HepG2 (cell line): ENCODE results near the gene SLC25A43. TPM values are rescaled to one million over a fixed set of nuclear protein-coding genes. Genes with fewer than 3 reads are reported as not detected.

Experiments
- ATAC-seq: fragments of 200-7000 bp; cut with Tn5 transposase; 3 replicates; pipeline ENCODE4 v1.9.1; 2020; ENCODE audit warnings: mild to moderate bottlenecking, moderate library complexity
- BruUV-seq: library from RNA; stranded (reverse); fragments of 400-500 nt; replicated peaks from 2 replicates; lab custom pipeline; 2021; lab: Mats Ljungman, UMichigan
- CTCF ChIA-PET: fragments of 300-600 bp; formaldehyde crosslinking; extraction: SDS; loops from one replicate; lab custom pipeline; 2021; ENCODE audit warnings: low total read pairs, inconsistent platforms, low intra/inter-chr PET ratio; lab: Yijun Ruan, JAX
- POLR2A ChIA-PET: fragments of 350-600 bp; sonication (Branson Sonifier 250); formaldehyde crosslinking; loops from one replicate; lab custom pipeline; 2020; ENCODE audit warnings: antibody characterized with exemption, inconsistent platforms; lab: Yijun Ruan, JAX
- DNase-seq: peaks from one replicate; pipeline ENCODE4 v3.0.0-alpha.2; 2015; ENCODE audit warnings: low spot score
- FAIRE-seq: peaks from 3 replicates; lab custom pipeline; 2011; peaks lifted over from hg19 to GRCh38; lab: Jason Lieb, UNC
- H2AFZ ChIP-seq: one replicate; pipeline ENCODE4 v1.6.1; 2011; ENCODE audit warnings: low read length, inconsistent platforms
- H3K27ac ChIP-seq: fragments of 300-600 bp; 3 replicates; pipeline ENCODE4 v1.8.0; 2011; ENCODE audit warnings: mixed run types, mild to moderate bottlenecking, mixed read lengths, low read length, inconsistent platforms; ENCODE audit not compliant: insufficient read depth; ENCODE audit errors: extremely low read length
- H3K27me3 ChIP-seq, 2 experiments: fragments of 200-600 bp in 1 of 2; 2 replicates in 1 of 2; 3 replicates in 1 of 2; pipeline versions ENCODE4 v1.6.0 to v1.8.0; 2011; ENCODE audit warnings: low read length in 2 of 2, mild to moderate bottlenecking in 2 of 2, moderate library complexity in 2 of 2, inconsistent platforms in 1 of 2; ENCODE audit not compliant: insufficient read depth in 2 of 2, control insufficient read depth in 1 of 2
- H3K36me3 ChIP-seq, 2 experiments: fragments of 200-600 bp in 1 of 2; replicated peaks in 1 of 2; 2 replicates in 1 of 2; 3 replicates in 1 of 2; pipeline versions ENCODE4 v1.5.1 to v1.8.0; 2011; ENCODE audit warnings: low read length in 2 of 2, inconsistent platforms in 1 of 2; ENCODE audit not compliant: insufficient read depth in 2 of 2, control insufficient read depth in 1 of 2
- H3K4me1 ChIP-seq: 2 replicates; pipeline ENCODE4 v1.5.1; 2012; ENCODE audit warnings: low read length, inconsistent platforms; ENCODE audit not compliant: insufficient read depth
- H3K4me2 ChIP-seq: 2 replicates; pipeline ENCODE4 v1.6.0; 2011; ENCODE audit warnings: low read depth, low read length, inconsistent platforms
- H3K4me3 ChIP-seq, 3 experiments: fragments of 200-600 bp in 1 of 3; sonication (generic), shearing (Covaris generic) in 1 of 3; replicated peaks in 1 of 3; 2 replicates each; pipeline ENCODE4 v1.5.1; 2011 to 2016; ENCODE audit warnings: low read length in 3 of 3, inconsistent platforms in 2 of 3, low read depth in 2 of 3, mild to moderate bottlenecking in 2 of 3, control low read depth in 1 of 3, mixed read lengths in 1 of 3; ENCODE audit not compliant: insufficient read depth in 1 of 3
- H3K79me2 ChIP-seq: one replicate; pipeline ENCODE4 v1.6.1; 2011; ENCODE audit warnings: low read length, inconsistent platforms; ENCODE audit not compliant: insufficient read depth
- H3K9ac ChIP-seq: 2 replicates; pipeline ENCODE4 v1.6.0; 2011; ENCODE audit warnings: mild to moderate bottlenecking, low read depth, low read length, inconsistent platforms; ENCODE audit not compliant: insufficient read depth
- H3K9me3 ChIP-seq: 2 replicates; pipeline ENCODE4 v1.5.1; 2012; ENCODE audit warnings: mild to moderate bottlenecking, low read length
- H4K20me1 ChIP-seq: 2 replicates; pipeline ENCODE4 v1.6.0; 2011; ENCODE audit warnings: inconsistent platforms, mild to moderate bottlenecking, low read length, moderate library complexity; ENCODE audit not compliant: insufficient read depth
- ELF4 ChIP-seq: sonication (generic); formaldehyde crosslinking; IDR thresholded peaks from 2 replicates; pipeline ENCODE4 v1.5.0; 2020; ENCODE audit warnings: missing genetic modification reagents, mild to moderate bottlenecking, moderate library complexity, borderline replicate concordance
- MATR3 ChIP-seq: sonication (generic); formaldehyde crosslinking; IDR thresholded peaks from 2 replicates; pipeline ENCODE4 v1.4.0; 2020; ENCODE audit warnings: missing genetic modification reagents
- MLXIP ChIP-seq: sonication (generic); formaldehyde crosslinking; IDR thresholded peaks from 2 replicates; pipeline ENCODE4 v1.9.0; 2021; ENCODE audit warnings: missing genetic modification reagents, borderline replicate concordance
- PLSCR1 ChIP-seq: sonication (generic); formaldehyde crosslinking; IDR thresholded peaks from 2 replicates; pipeline ENCODE4 v1.5.0; 2020; ENCODE audit warnings: missing genetic modification reagents, mild to moderate bottlenecking, borderline replicate concordance
- RAD21 ChIP-seq: fragments of 450-650 bp; formaldehyde crosslinking; IDR thresholded peaks from 2 replicates; pipeline ENCODE4 v1.5.0; 2020; ENCODE audit warnings: mild to moderate bottlenecking
- SMAD9 ChIP-seq: sonication (generic); formaldehyde crosslinking; IDR thresholded peaks from 2 replicates; pipeline ENCODE4 v1.5.1; 2020; ENCODE audit warnings: mild to moderate bottlenecking, missing genetic modification reagents
- ZFP36 ChIP-seq: fragments of 150-350 bp; IDR thresholded peaks from 2 replicates; pipeline ENCODE4 v1.6.1; 2018; ENCODE audit warnings: borderline replicate concordance, low read length, low read depth; ENCODE audit not compliant: partially characterized antibody
- ZMAT5 ChIP-seq: sonication (generic); formaldehyde crosslinking; IDR thresholded peaks from 2 replicates; pipeline ENCODE4 v1.5.0; 2020; ENCODE audit warnings: mild to moderate bottlenecking, low read depth, missing genetic modification reagents, borderline replicate concordance
- ZNF138 ChIP-seq: sonication (generic); formaldehyde crosslinking; IDR thresholded peaks from 2 replicates; pipeline ENCODE4 v1.5.0; 2020; ENCODE audit warnings: mild to moderate bottlenecking, low read depth, missing genetic modification reagents
- ZNF350 ChIP-seq: sonication (generic); formaldehyde crosslinking; IDR thresholded peaks from 2 replicates; pipeline ENCODE4 v1.4.0; 2020; ENCODE audit warnings: mild to moderate bottlenecking, low read depth, missing genetic modification reagents, borderline replicate concordance
- ZNF546 ChIP-seq: sonication (generic); formaldehyde crosslinking; conservative IDR thresholded peaks from 2 replicates; pipeline ENCODE4 v1.8.1; 2023; ENCODE audit warnings: mild to moderate bottlenecking, missing genetic modification reagents
- ZNF629 ChIP-seq: sonication (generic); formaldehyde crosslinking; conservative IDR thresholded peaks from 2 replicates; pipeline ENCODE4 v1.5.0; 2020; ENCODE audit warnings: missing genetic modification reagents
- ZNF792 ChIP-seq: IDR thresholded peaks from 2 replicates; pipeline ENCODE4 v1.6.1; 2016
- ZNF878 ChIP-seq: sonication (generic); formaldehyde crosslinking; IDR thresholded peaks from 2 replicates; pipeline ENCODE4 v1.8.1; 2023; ENCODE audit warnings: mild to moderate bottlenecking, missing genetic modification reagents, moderate library complexity
- WGBS: methylation state at CpG from one replicate; pipeline ENCODE4 v1.1.6; 2017; ENCODE audit warnings: low lambda C conversion rate; 5-methylcytosine and 5-hydroxymethylcytosine counted together
- in situ Hi-C: cut with HindIII; loops from 2 replicates; pipeline ENCODE4 v1.10.0; 2017; ENCODE audit warnings: low pct_unique_long_range_greater_than_20kb; ENCODE audit not compliant: extremely low pct_ligation_motif_present
- intact Hi-C: fragments of 100-400 bp; cut with micrococcal nuclease; formaldehyde crosslinking; loops from one replicate; pipeline ENCODE4 v1.10.0; 2022; ENCODE audit not compliant: unreplicated experiment
- polyA plus RNA-seq, 8 experiments: library from polyadenylated mRNA; depleted of rRNA in 3 of 8; stranded (reverse) in 7 of 8; unstranded in 1 of 8; fragments of >200 nt; fragmentation: Illumina TruSeq in 4 of 8; extraction: Trizol in 4 of 8; gene quantifications; 2 replicates each; pipeline versions ENCODE4 v1.2.1 to v1.2.3, GENCODE V29; 2011 to 2016; ENCODE audit warnings: low read depth in 4 of 8, missing spikeins in 1 of 8, mixed read lengths in 1 of 8; ENCODE audit not compliant: insufficient read depth in 1 of 8
- total RNA-seq, 5 experiments: library from RNA; depleted of rRNA; stranded (reverse); fragments of >200 nt; fragmentation: Illumina TruSeq; extraction: Trizol; gene quantifications; 2 replicates each; pipeline ENCODE4 v1.2.3, GENCODE V29; 2016; ENCODE audit warnings: low read depth in 1 of 5

The SLC25A43 gene
- total and polyA plus RNA-seq, 2 of the 13 experiments (the other 11 are each of a cell fraction or from before 2014, with no cell fraction given), result 5.8 to 13.2 TPM

GRCh38 chrX:119419898-119420297, 20.8 kb downstream of the SLC25A43 start:
- no peak for ATAC-seq
- Histone ChIP-seq H3K9ac (no peak overlapping the region), H3K4me3 (no peak overlapping the region), H3K27ac (peak overlapping the region; percentile 22), H3K4me2 (peak overlapping the region; percentile 18; the same call in 1 of the 2 replicates), H3K27me3 (no peaks in the 10 kb centered on the region), H2AFZ (no peak overlapping the region), H3K79me2 (no peaks in the 10 kb centered on the region), H3K36me3 (no peaks in the 10 kb centered on the region), H3K4me1 (peaks cover 31% of the 10 kb centered on the region), H3K9me3 (no peaks in the 10 kb centered on the region), H4K20me1 (no peaks in the 10 kb centered on the region)
- no peak for FAIRE-seq
- in situ Hi-C loops, result no loop called here
- BruUV-seq, result no TSS peak
- no peak for TF ChIP-seq ZFP36
- no peak for TF ChIP-seq RAD21 (CRISPR knock-in tag)
- TF ChIP-seq ZNF629 (CRISPR knock-in tag), result peak; percentile 78
- no peak for TF ChIP-seq ZNF350 (CRISPR knock-in tag)
- TF ChIP-seq PLSCR1, result no peak
- CTCF ChIA-PET, result no interaction called here
- no peak for DNase-seq
- intact Hi-C loops, result loop anchor here (2.0 to 10.0 kb wide), 2 partner anchors 49 to 95 kb away; partner anchors contain the start of gene SLC25A5
- POLR2A ChIA-PET, result interaction anchor here (1.1 kb wide), 1 partner anchor 48 kb away, joined by 4 read pairs; the partner anchor contains the start of gene SLC25A5
- 97% methylated on average over 2 of the region's 2 CpGs for WGBS

GRCh38 chrX:119421016-119421705, 22.0 kb downstream of the SLC25A43 start:
- CTCF ChIA-PET, result no interaction called here
- no peaks in the 10 kb centered on the region for H4K20me1 ChIP-seq
- H3K27me3 ChIP-seq, result no peaks in the 10 kb centered on the region
- POLR2A ChIA-PET, result no interaction called here
- no peaks in the 10 kb centered on the region for H3K79me2 ChIP-seq
- H3K9me3 ChIP-seq, result no peaks in the 10 kb centered on the region
- no peak for FAIRE-seq
- H3K4me3 ChIP-seq, result no peak overlapping the region
- no peak overlapping the region for H3K4me2 ChIP-seq
- BruUV-seq, result no TSS peak
- H3K9ac ChIP-seq, result no peak overlapping the region
- H2AFZ ChIP-seq, result no peak overlapping the region
- peaks cover 34% of the 10 kb centered on the region for H3K4me1 ChIP-seq
- H3K27ac ChIP-seq, result no peak overlapping the region
- no peak for TF ChIP-seq MATR3 (CRISPR knock-in tag)
- TF ChIP-seq ZMAT5 (CRISPR knock-in tag), result no peak
- TF ChIP-seq ZNF546, result no peak
- no peak for TF ChIP-seq ZNF792 (CRISPR knock-in tag)
- TF ChIP-seq MLXIP (CRISPR knock-in tag), result no peak
- no peak for TF ChIP-seq ELF4 (CRISPR knock-in tag)
- no peak for TF ChIP-seq SMAD9 (CRISPR knock-in tag)
- TF ChIP-seq ZNF878 (CRISPR knock-in tag), result no peak
- no peak for TF ChIP-seq ZNF138 (CRISPR knock-in tag)
- in situ Hi-C loops (no loop called here), intact Hi-C loops (no loop called here)
- ATAC-seq, result no peak
- WGBS, result 98% methylated on average over 6 of the region's 7 CpGs
- DNase-seq, result no peak
- H3K36me3 ChIP-seq, result no peaks in the 10 kb centered on the region
